Activated naive CD4-positive, alpha-beta T cell treated with anti-CD3 and anti-CD28 coated beads, Interleukin-2, amount 50 U/mL, for 24 hours (primary cell): ENCODE results near the gene CSMD2.

Experiments
- H3K27ac Mint-ChIP-seq: one replicate; pipeline ENCODE4 v1.8.0; 2021; ENCODE audit warnings: mild to moderate bottlenecking, mixed read lengths
- H3K27me3 Mint-ChIP-seq: one replicate; pipeline ENCODE4 v1.8.0; 2021; ENCODE audit warnings: mixed read lengths
- H3K36me3 Mint-ChIP-seq: one replicate; pipeline ENCODE4 v1.8.0; 2021; ENCODE audit warnings: mixed read lengths
- H3K4me1 Mint-ChIP-seq: one replicate; pipeline ENCODE4 v1.8.0; 2021; ENCODE audit warnings: mixed read lengths
- H3K4me3 Mint-ChIP-seq: one replicate; pipeline ENCODE4 v1.8.0; 2021; ENCODE audit warnings: mild to moderate bottlenecking, mixed read lengths
- H3K9me3 Mint-ChIP-seq: one replicate; pipeline ENCODE4 v1.8.0; 2021; ENCODE audit warnings: mixed read lengths

CSMD2 gene

DNA sequence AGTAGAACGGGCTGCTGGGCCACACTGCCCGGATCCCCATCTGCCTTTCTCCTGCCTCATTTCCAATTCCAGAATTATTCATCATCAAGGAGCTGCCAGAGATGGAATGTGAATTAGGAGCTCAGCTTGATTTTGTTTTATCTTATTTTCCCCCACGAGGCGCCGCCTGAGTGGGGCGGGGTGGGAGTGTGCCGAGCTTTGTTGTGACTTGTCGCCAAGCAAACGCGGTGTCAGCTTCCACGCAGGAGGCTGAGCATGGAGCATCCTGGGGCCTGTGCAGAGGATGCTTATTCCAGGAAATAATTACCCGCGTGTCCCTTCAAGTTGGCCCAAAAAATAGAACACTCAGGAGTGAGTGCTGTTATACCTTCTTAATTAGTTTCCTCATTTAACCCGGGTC is 209.9 kb downstream of the CSMD2 start:
- no peaks in the 10 kb centered on the region for H3K4me1 Mint-ChIP-seq
- H3K4me3 Mint-ChIP-seq: no peak overlapping the region
- no peak overlapping the region for H3K27ac Mint-ChIP-seq
- H3K9me3 Mint-ChIP-seq: no peaks in the 10 kb centered on the region
- no peaks in the 10 kb centered on the region for H3K27me3 Mint-ChIP-seq
- H3K36me3 Mint-ChIP-seq: no peaks in the 10 kb centered on the region

DNA sequence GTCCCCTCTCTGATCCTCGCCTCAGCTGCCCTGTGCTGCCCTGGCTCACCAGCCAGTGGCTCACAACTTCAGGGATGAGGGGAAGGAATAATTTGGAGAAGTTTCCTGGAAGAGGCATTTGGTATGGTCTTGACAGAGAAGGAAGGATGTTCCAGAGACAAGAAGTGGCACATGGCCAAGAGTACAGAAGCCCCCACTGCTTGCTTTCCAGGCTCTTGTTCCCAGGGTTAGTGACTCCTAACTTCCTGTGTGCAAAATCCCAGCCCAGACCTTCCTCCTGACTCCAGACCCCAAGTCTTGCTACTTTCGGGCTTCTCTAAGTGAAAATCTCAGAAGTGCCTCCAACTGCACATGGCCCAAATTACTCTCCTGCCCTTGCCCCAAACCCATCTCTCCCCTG is 215.5 kb downstream of the CSMD2 start:
- Mint-ChIP-seq H3K27me3 (no peaks in the 10 kb centered on the region), H3K9me3 (no peaks in the 10 kb centered on the region), H3K27ac (no peak overlapping the region), H3K4me1 (no peaks in the 10 kb centered on the region), H3K36me3 (no peaks in the 10 kb centered on the region), H3K4me3 (no peak overlapping the region)

GRCh38 chr1:33948291-33948690 is 216.7 kb downstream of the CSMD2 start:
- no peaks in the 10 kb centered on the region for H3K36me3 Mint-ChIP-seq
- H3K27me3 Mint-ChIP-seq: no peaks in the 10 kb centered on the region
- no peaks in the 10 kb centered on the region for H3K4me1 Mint-ChIP-seq
- H3K27ac Mint-ChIP-seq: no peak overlapping the region
- no peak overlapping the region for H3K4me3 Mint-ChIP-seq
- no peaks in the 10 kb centered on the region for H3K9me3 Mint-ChIP-seq

- Mint-ChIP-seq H3K4me3 (no peak overlapping the region), H3K4me1 (no peaks in the 10 kb centered on the region), H3K9me3 (no peaks in the 10 kb centered on the region), H3K27ac (no peak overlapping the region), H3K27me3 (no peaks in the 10 kb centered on the region), H3K36me3 (no peaks in the 10 kb centered on the region)
Observed at GRCh38 chr1:33946836-33947235, 218.2 kb downstream of the CSMD2 start.

GRCh38 chr1:33944846-33945245 is 220.2 kb downstream of the CSMD2 start:
- H3K27me3 Mint-ChIP-seq: no peaks in the 10 kb centered on the region

GRCh38 chr1:33943978-33944377 is 221.1 kb downstream of the CSMD2 start:
- H3K4me1 Mint-ChIP-seq: no peaks in the 10 kb centered on the region

More at GRCh38 chr1:33944846-33945245, 220.2 kb downstream of the CSMD2 start:
- H3K4me1 Mint-ChIP-seq: no peaks in the 10 kb centered on the region
- H3K36me3 Mint-ChIP-seq: no peaks in the 10 kb centered on the region
- H3K9me3 Mint-ChIP-seq: no peaks in the 10 kb centered on the region
- no peak overlapping the region for H3K27ac Mint-ChIP-seq
- no peak overlapping the region for H3K4me3 Mint-ChIP-seq

GRCh38 chr1:33932871-33933270 is 232.2 kb downstream of the CSMD2 start:
- Mint-ChIP-seq H3K4me3 (no peak overlapping the region), H3K36me3 (no peaks in the 10 kb centered on the region), H3K9me3 (no peaks in the 10 kb centered on the region), H3K4me1 (no peaks in the 10 kb centered on the region), H3K27ac (no peak overlapping the region), H3K27me3 (peaks cover 13% of the 10 kb centered on the region)

More at GRCh38 chr1:33943978-33944377, 221.1 kb downstream of the CSMD2 start:
- Mint-ChIP-seq H3K27me3 (peaks cover 2% of the 10 kb centered on the region), H3K4me3 (no peak overlapping the region), H3K9me3 (peaks cover 3% of the 10 kb centered on the region), H3K27ac (no peak overlapping the region), H3K36me3 (no peaks in the 10 kb centered on the region)

GRCh38 chr1:33931111-33931475 is 233.9 kb downstream of the CSMD2 start:
- no peak overlapping the region for H3K27ac Mint-ChIP-seq
- no peak overlapping the region for H3K4me3 Mint-ChIP-seq
- no peaks in the 10 kb centered on the region for H3K9me3 Mint-ChIP-seq
- H3K36me3 Mint-ChIP-seq: no peaks in the 10 kb centered on the region
- no peaks in the 10 kb centered on the region for H3K4me1 Mint-ChIP-seq
- peaks cover 14% of the 10 kb centered on the region for H3K27me3 Mint-ChIP-seq

DNA sequence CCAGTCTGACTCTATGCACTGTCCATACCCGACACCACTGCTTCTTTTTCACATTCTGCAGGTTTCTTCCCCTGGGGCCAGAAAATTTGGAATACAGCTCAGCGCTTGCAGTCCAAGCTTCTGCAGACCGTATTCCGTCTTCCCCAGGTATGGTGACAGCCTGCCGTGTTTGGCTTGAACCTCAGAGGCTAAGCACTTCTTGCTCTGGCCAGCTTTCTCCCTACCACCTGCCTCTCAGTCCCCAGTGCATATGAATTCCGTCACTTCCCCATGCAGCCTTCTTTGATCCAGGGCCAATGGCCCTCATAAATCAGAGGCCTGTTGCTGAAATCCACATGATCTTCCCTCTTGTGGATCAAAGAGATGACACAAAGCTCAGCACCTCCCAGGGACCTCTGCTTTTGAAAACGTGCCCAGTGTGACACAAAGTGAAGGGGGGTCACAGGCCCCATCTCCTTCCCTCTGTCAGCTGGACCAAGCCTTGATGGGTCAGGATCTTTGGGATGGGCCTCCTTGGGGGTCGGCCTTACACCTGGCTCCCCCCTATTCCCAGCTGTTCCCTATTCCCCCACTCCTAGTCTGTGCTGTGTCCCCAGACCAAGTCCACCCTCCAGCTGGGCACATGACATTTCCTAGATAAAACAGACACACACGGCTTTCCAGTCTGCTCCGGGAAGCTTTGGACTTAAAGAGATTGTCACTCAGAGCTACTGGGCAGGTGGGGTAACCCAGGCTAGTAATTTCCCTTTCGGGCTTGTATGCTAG is 234.5 kb downstream of the CSMD2 start:
- Mint-ChIP-seq H3K36me3 (no peaks in the 10 kb centered on the region), H3K4me1 (no peaks in the 10 kb centered on the region), H3K27me3 (peaks cover 14% of the 10 kb centered on the region), H3K27ac (no peak overlapping the region), H3K4me3 (no peak overlapping the region), H3K9me3 (no peaks in the 10 kb centered on the region)

DNA sequence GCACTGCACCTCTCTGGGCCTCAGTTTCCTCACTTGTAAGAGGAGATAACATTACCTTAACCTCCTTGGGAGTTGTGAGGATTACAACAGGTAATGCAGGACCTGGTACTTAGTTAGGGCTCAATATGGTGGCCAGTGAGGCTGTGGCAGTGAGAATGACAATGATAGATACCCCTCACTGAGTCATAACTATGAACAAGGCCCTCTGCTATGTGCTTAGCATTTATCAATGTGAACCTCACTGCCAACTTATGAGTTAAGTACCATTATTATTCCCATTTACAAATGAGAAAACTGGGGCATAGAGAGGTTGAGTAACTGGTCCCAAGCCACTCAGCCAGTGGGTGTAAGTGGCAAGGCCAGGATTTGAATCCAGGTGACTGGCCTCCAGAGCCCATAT is 236.8 kb downstream of the CSMD2 start:
- Mint-ChIP-seq H3K9me3 (no peaks in the 10 kb centered on the region), H3K27ac (no peak overlapping the region), H3K4me1 (no peaks in the 10 kb centered on the region), H3K27me3 (peaks cover 14% of the 10 kb centered on the region), H3K4me3 (no peak overlapping the region), H3K36me3 (no peaks in the 10 kb centered on the region)

DNA sequence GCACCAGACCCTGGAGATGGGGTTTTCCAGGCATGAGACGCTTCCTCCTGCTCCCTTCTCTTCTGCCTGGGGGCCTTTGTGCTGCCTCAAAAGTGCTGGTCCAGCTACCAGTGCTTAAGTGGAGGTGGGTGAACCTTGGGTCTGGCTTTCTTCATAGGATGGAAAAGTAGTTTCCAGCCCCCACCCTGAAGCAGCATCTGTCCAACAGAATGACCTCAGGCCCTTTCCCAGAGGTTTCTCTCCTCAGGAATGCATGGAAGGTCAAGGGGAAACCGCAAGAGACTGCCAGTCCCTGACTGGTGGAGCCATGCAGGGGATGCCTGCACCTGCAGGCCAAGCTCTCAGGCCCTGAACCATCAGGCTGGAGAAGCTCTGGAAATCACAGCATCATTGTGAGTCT is 237.3 kb downstream of the CSMD2 start:
- H3K4me3 Mint-ChIP-seq: no peak overlapping the region
- H3K4me1 Mint-ChIP-seq: no peaks in the 10 kb centered on the region
- no peak overlapping the region for H3K27ac Mint-ChIP-seq
- no peaks in the 10 kb centered on the region for H3K36me3 Mint-ChIP-seq
- no peaks in the 10 kb centered on the region for H3K9me3 Mint-ChIP-seq
- H3K27me3 Mint-ChIP-seq: peaks cover 11% of the 10 kb centered on the region

- Mint-ChIP-seq H3K4me3 (no peak overlapping the region), H3K4me1 (no peaks in the 10 kb centered on the region), H3K36me3 (no peaks in the 10 kb centered on the region), H3K27me3 (peaks cover 8% of the 10 kb centered on the region), H3K9me3 (no peaks in the 10 kb centered on the region), H3K27ac (no peak overlapping the region)
Observed at GRCh38 chr1:33925586-33925985, 239.4 kb downstream of the CSMD2 start.

DNA sequence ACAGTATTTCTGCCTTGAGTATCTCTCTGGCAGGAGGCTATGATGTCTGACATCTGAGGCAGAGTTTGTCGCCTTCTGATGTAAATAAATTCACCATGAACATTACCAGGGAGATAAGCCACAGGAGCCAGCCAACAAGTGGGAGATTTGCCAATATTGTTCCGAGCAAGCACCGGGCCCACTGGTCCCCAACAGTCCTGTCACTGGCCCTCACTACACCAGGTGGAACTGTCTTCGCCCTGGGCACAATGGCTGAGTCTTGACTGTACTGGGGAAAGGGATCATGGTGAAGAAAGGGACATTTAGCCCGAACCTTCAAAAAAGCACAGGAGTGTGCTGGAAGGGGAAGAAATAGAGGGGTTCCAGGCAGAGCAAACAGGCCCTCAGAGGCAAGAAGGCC is 243.7 kb downstream of the CSMD2 start:
- Mint-ChIP-seq H3K4me1 (no peaks in the 10 kb centered on the region), H3K36me3 (no peaks in the 10 kb centered on the region), H3K9me3 (no peaks in the 10 kb centered on the region), H3K27ac (no peak overlapping the region), H3K4me3 (no peak overlapping the region), H3K27me3 (no peaks in the 10 kb centered on the region)

- no peaks in the 10 kb centered on the region for H3K9me3 Mint-ChIP-seq
Observed at GRCh38 chr1:33918368-33918767, 246.7 kb downstream of the CSMD2 start.

DNA sequence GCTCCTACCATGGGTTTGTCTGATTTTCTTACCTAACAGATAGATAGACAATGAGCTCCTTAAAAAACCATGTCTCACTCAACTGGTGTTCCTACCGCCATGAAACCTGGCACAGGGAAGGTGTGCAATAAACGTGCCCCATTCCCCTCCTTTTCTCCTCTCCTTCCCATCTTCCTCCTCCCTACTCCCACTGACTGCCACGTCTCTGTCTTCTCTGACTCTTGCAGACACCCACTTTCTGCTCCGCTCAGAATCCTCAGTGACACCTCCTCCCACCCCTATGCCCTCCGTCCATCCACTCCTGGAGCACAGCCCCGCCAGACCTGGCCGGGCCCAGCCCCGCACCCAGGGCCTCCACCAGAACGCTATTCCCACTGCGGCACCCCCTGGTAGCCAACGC is 248.2 kb downstream of the CSMD2 start:
- Mint-ChIP-seq H3K4me1 (no peaks in the 10 kb centered on the region), H3K9me3 (no peaks in the 10 kb centered on the region), H3K27ac (no peak overlapping the region), H3K36me3 (no peaks in the 10 kb centered on the region), H3K4me3 (no peak overlapping the region), H3K27me3 (peaks cover 3% of the 10 kb centered on the region)

More at GRCh38 chr1:33918368-33918767, 246.7 kb downstream of the CSMD2 start:
- Mint-ChIP-seq H3K4me3 (no peak overlapping the region), H3K27ac (no peak overlapping the region), H3K27me3 (peaks cover 2% of the 10 kb centered on the region), H3K36me3 (no peaks in the 10 kb centered on the region), H3K4me1 (no peaks in the 10 kb centered on the region)

DNA sequence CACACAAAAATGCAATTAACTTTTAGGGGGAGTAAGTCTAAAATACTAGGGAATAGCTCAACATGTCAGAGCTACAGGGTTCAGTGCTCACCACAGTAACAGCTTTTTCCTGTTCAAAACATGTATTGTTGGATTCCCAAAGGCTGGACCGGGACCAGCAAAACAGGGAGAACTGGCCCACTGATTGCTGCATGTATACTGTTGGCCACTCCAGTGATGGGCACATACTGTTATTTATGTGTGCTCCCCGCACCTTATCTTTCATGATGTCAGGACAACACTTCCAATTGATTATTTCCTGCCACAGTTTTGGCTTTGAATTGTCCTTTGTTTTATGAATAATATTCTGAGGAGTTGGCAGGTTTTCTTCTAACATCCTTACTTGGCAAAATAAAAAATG is 250.5 kb downstream of the CSMD2 start:
- no peak overlapping the region for H3K27ac Mint-ChIP-seq
- no peak overlapping the region for H3K4me3 Mint-ChIP-seq
- no peaks in the 10 kb centered on the region for H3K4me1 Mint-ChIP-seq
- H3K36me3 Mint-ChIP-seq: no peaks in the 10 kb centered on the region
- H3K27me3 Mint-ChIP-seq: peaks cover 3% of the 10 kb centered on the region
- no peaks in the 10 kb centered on the region for H3K9me3 Mint-ChIP-seq
